Epithelial cell of esophagus (primary cell): Measurements from ENCODE around the gene DDC.

Source experiments
- DNase-seq: peaks from one replicate; pipeline ENCODE4 v3.0.0; 2010; ENCODE audit warnings: low read depth
- H3K4me3 ChIP-seq: 2 replicates; pipeline ENCODE4 v1.5.1; 2011; ENCODE audit warnings: mild to moderate bottlenecking, low read length, control low read depth
- CTCF ChIP-seq: IDR thresholded peaks from 2 replicates; pipeline ENCODE4 v1.5.1; 2011; ENCODE audit warnings: low read depth, mild to moderate bottlenecking, low read length, control low read depth, inconsistent platforms; ENCODE audit not compliant: insufficient read depth; ENCODE audit errors: missing control alignments

The DDC gene

GRCh38 chr7:50425318-50425717 is 139.9 kb downstream of the DDC start:
- no peak overlapping the region for H3K4me3 ChIP-seq
- no peak for TF ChIP-seq CTCF
- no peak for DNase-seq

GRCh38 chr7:50423860-50424259 is 141.3 kb downstream of the DDC start:
- no peak for DNase-seq
- no peak for TF ChIP-seq CTCF
- no peak overlapping the region for H3K4me3 ChIP-seq

GRCh38 chr7:50422858-50423257 is 142.3 kb downstream of the DDC start:
- no peak for DNase-seq
- no peak overlapping the region for H3K4me3 ChIP-seq
- no peak for TF ChIP-seq CTCF

GRCh38 chr7:50421043-50421442 is 144.2 kb downstream of the DDC start:
- no peak overlapping the region for H3K4me3 ChIP-seq
- no peak for DNase-seq
- no peak for TF ChIP-seq CTCF

GRCh38 chr7:50418526-50419290 is 146.5 kb downstream of the DDC start:
- no peak overlapping the region for H3K4me3 ChIP-seq
- TF ChIP-seq CTCF, result no peak
- no peak for DNase-seq

GRCh38 chr7:50418086-50418515 is 147.1 kb downstream of the DDC start:
- DNase-seq, result peak; percentile 83

More at GRCh38 chr7:50418086-50418515, 147.1 kb downstream of the DDC start:
- peak; percentile 97 for TF ChIP-seq CTCF
- H3K4me3 ChIP-seq, result no peak overlapping the region
